GM18867 (cell line): Measurements from ENCODE around the gene KRT86.
"Not testable (repeated sequence)": the region's sequence is repeated elsewhere in the genome, so short reads cannot be mapped to it uniquely, and the experiment has no call there.

Source experiments
- ATAC-seq: cut with Tn5 transposase; IDR thresholded peaks from one replicate; pipeline ENCODE4 v1.9.1; 2021; ENCODE audit warnings: mild to moderate bottlenecking, moderate library complexity; ENCODE audit not compliant: unreplicated experiment

Gene KRT86

DNA sequence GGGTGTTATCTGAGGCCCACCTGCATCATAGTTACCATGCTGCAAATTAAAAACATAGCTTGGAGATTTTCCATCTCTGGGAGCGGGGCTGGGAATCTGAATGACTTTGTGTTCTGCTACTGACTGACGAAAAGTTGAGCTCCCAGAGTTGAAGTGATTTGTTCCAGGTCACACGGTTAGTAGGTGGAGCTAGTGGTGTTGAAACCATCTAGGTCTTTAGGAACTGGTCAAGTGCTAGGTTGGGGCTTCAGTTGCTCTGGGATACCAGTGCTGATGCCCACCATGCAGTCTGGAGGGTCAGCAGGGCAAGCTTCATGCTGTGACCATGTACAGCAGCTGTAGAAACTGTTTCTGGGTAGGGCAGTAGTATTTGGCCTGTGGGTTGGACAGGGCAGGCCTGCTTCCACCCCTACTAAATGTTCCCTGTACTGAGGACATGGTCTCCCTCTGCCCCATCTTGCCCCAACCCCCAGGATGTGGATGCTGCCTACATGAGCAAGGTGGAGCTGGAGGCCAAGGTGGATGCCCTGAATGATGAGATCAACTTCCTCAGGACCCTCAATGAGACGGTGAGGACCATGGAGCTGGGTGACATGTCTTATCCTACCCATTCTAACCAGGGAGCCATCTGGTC, 36.1 kb upstream of the KRT86 start:
- ATAC-seq, result no peak

DNA sequence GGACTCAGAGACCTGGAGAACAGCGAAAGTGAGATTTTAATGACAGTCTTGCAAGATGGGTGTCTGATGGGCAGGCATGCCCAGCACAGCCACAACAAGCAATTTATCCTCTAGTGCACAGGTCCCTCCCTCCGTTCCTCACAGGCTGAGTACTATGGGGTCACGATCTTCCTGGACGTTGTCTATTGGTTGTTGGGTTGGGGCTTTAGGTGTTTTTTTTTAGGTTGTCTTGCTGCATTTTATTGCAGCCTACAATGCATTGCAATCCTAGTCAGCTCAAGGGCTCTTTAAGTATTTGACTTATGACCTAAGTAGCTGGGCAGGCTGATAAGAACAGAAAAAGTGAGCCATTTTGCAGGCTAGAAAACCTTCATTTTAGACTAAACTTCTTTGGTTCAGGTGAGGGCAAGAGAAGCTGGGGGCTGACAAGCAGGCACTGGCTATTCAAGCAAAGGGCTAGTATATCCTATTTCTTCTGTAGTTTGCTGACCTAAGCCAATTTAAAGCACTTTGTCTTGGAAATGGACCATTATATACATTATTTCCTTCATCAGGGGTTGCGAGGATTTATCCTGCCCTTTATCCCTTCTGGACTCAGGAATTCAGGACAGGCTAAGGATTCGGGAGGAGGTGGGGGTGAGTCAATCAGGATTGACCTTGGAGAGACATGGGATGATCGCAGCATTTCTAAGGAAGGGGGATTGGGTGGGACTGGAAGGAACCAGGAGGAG, 35.4 kb upstream of the KRT86 start:
- no peak for ATAC-seq

DNA sequence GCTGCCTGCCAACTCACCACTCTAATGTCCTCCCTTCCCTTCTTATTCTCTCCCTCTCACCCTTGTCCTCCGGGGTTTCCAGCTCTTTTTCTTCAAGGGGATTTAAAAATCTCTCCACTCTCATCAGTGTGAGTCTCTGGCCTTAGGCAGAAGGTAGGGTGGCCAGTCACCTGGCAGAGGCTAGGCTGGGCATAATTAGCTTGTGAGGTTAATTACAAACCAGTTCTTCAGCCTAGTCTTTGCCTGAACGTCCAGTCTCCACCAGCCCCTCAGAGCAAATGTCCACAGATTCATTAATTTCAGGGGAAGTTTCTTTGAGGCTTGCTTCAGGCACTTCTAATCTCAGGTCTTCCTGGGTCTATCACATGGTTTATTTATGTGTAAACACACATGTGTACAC, 34.7 kb upstream of the KRT86 start:
- ATAC-seq, result no peak

DNA sequence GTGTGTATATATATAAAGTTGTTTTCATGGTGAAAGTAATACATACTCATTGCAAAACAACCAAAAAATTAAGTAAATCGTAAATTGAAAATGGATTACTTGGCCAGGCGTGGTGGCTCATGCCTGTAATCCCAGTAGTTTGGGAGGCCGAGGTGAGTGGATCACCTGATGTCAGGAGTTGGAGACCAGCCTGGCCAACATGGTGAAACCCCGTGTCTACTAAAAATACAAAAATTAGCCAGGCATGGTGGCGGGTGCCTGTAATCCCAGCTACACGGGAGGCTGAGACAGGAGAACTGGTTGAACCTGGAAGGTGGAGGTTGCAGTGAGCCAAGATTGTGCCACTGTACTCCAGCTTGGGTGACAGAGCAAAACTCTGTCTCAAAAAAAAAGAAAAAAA, 34.2 kb upstream of the KRT86 start:
- not testable (repeated sequence) for ATAC-seq

DNA sequence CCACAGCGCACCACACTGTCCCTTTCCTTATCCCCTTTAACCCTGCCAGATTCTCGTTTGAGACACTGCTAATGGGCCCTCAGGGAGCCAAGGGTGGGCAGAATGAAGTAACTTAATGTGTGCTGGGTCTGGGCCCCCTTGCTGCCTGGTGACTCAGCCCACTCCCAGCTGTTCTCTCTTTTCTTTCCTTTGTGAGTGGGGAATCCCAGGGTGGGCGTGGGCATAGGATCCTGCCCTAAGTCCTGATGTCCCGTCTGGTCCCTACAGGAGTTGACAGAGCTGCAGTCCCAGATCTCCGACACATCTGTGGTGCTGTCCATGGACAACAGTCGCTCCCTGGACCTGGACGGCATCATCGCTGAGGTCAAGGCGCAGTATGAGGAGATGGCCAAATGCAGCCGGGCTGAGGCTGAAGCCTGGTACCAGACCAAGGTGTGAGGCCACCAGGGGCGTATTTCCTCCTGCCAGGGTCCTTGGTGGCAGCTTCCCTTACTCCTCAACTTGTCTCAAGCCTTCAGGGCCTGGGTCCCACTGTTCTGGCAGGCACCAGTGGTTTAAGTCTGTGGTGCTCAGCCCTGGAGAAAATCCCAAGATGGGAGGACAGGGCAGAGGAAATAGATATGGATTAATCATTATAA, 33.1 kb upstream of the KRT86 start:
- no peak for ATAC-seq

GRCh38 chr12:52242442-52243258, 31.8 kb upstream of the KRT86 start:
- ATAC-seq, result no peak

DNA sequence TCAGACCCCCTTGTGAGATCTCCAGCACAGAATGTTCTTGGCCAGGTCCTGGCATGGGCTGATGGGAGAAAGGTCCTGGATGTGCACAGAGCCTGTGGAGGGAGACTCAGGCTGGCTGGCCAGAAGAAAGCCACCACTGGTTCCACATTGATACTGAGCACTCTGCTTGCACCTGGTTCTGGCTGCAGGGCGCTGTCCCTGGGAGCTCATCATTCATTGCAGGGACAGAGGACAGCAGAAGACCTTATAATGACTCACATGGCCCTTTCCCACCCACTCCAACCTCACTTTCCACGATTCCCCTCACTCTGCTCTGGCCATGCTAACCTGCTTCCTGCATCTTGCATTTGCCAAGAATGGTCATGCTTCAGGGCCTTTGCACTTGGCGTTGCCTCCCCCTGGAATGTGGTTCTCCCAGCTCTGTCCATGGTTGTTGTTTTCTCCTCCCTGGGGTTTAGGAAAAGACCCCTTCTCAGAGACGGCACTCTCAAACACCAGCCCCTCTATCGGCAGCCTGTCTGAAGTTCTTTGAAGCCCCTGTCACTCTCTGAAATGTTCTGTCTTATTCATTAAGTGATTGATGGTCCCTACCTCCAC, 31.1 kb upstream of the KRT86 start:
- no peak for ATAC-seq

DNA sequence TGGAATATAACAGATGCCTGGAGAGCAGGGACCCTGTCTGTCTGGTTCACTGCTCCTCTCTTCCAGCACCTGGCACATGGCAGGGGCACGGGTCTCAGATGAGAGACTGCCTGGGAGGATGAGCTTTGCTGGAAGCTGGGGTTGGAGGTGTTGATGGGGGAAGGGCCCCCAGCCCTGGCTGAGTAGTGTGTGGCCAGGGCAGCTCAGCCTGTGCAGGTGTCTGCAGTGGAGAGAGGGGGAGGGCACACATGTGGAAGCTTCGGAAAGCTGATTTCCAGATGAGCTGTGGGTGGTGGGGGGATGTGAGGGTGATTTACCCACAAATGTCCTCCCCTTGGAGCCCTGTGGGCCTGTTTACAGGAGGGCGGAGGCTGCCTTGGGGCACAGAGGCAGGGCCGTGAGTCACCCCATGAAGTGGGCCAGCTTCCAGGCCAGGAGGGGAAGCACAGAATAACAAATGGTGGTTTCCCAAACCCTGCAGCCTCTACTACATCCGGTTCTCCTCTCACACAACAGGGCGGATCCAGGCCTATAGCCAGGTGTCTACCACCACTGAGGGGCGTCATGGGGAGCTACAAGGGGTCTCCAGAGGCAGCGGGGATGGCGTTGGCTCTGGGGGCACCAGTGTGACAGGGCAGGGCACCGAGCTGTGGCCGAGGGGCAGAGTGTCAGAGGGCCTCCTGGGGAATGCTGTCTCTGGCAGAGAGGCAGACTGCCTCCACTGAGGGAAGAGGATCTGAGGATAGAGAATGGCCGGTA, 30.4 kb upstream of the KRT86 start:
- ATAC-seq, result peak; percentile 85

DNA sequence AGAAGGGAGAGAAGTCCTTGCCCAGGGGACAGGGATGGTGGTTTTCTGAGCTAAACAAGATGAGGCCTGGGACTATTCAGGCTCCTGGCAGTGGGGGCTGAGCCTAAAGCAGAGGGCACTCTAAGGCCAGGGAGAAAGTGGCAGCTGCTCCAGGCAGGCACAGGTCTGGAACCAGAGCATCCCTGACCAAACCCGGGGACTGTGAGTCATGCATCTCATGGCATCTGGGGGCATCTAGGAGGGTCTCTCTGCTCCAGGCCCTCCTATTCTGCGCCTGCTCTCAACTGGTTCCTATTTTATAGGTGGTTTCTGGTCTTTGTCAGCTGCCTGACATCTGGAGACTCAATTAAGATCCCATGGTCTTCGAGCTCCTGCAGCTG, 29.8 kb upstream of the KRT86 start:
- no peak for ATAC-seq

DNA sequence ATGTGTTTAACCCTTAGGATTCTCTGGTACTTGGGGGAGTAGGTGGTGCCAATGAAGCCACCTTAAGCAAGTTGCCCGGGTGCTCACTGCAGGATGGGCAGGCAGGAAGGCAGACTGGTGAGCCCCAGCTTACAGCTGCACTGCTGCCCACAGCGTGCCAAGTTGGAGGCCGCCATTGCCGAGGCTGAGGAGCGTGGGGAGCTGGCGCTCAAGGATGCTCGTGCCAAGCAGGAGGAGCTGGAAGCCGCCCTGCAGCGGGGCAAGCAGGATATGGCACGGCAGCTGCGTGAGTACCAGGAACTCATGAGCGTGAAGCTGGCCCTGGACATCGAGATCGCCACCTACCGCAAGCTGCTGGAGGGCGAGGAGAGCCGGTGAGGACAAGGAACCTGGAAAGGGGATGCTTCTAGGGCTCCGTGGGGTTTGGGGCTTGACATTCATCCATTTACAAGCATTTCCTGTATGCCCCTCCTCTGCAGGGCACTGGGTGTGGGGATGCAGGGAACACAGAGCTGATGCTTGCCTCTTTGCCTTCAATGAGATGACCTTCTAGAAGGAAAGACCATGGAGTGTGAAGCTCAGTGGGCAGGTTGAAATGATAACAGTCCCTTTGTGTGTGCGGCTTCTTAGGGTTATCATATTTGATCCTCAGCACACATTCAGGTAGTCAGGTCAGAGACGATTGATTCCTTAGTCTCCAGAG, 29.0 kb upstream of the KRT86 start:
- no peak for ATAC-seq

GRCh38 chr12:52245962-52246569, 28.4 kb upstream of the KRT86 start:
- no peak for ATAC-seq

- ATAC-seq, result no peak
These were observed 27.5 kb upstream of the KRT86 start for GRCh38 chr12:52246720-52247621.

- ATAC-seq, result no peak
These were observed 26.6 kb upstream of the KRT86 start for GRCh38 chr12:52247622-52248540.

GRCh38 chr12:52248541-52249461, 25.6 kb upstream of the KRT86 start:
- ATAC-seq, result no peak

DNA sequence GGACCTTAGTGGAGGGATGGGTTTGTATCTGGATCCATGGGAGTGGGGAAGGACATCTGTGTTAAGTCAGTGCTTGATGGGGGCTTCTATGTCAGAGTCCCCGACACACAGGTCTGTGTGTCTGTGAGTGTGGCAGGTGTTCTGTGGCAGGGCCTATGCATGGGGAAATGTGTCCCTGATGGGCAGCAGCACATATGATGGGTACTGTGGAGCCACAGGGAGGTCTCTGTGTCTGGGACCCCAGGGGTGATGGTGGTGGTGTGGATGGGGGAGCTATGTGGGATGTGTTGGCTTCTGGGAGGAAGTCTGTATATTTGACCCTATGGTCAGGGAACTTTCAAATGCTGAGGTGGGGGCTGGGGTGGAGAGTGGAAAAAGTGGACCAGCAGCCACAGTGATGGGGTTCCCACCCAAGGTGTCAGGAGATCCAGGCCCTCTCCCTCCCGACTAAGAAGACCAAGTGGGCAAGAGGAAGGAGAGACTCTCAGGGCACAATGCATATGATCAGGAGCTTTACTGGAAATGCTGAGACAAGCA, 24.9 kb upstream of the KRT86 start:
- ATAC-seq, result no peak
